A549 (cell line): ENCODE results near the gene NT5C. TPM values are rescaled to one million over a fixed set of nuclear protein-coding genes. Genes with fewer than 3 reads are reported as not detected.
A peak's percentile ranks its signal among the peaks of the same experiment; 100 is the strongest.

Experiments
- ATAC-seq, 2 experiments: fragments of 200-7000 bp in 1 of 2; fragments of >200 bp in 1 of 2; cut with Nextera tagmentation in 1 of 2; cut with Tn5 transposase in 1 of 2; 3 replicates each; pipeline versions ENCODE4 v1.8.0 to v1.9.1; 2018 to 2020; ENCODE audit warnings: mild to moderate bottlenecking in 1 of 2, moderate library complexity in 1 of 2
- CTCF ChIA-PET: fragments of 300-600 bp; sonication (Branson Sonifier 250); formaldehyde crosslinking; extraction: SDS; loops from one replicate; lab custom pipeline; 2021; ENCODE audit warnings: antibody characterized with exemption, inconsistent platforms; lab: Yijun Ruan, JAX
- POLR2A ChIA-PET: fragments of 350-600 bp; formaldehyde crosslinking; extraction: SDS; loops from one replicate; lab custom pipeline; 2021; ENCODE audit warnings: antibody characterized with exemption, inconsistent platforms; lab: Yijun Ruan, JAX
- DNase-seq, 2 experiments: peaks; one replicate each; pipeline versions ENCODE4 v3.0.0 to v3.0.0-alpha.2; 2011 to 2016; ENCODE audit warnings: low read depth in 1 of 2, low spot score in 1 of 2
- FAIRE-seq: peaks from 2 replicates; lab custom pipeline; 2011; peaks lifted over from hg19 to GRCh38; lab: Jason Lieb, UNC
- H3K27ac ChIP-seq, 2 experiments: fragments of >200 bp; sonication (Bioruptor Twin); formaldehyde crosslinking; 3 replicates each; pipeline ENCODE4 v1.5.1; 2016 to 2017
- H3K4me1 ChIP-seq: fragments of >200 bp; sonication (Bioruptor Twin); formaldehyde crosslinking; 3 replicates; pipeline ENCODE4 v1.6.1; 2016
- H3K4me2 ChIP-seq: fragments of >200 bp; sonication (Bioruptor Twin); formaldehyde crosslinking; 3 replicates; pipeline ENCODE4 v1.6.1; 2016
- H3K4me3 ChIP-seq: fragments of >200 bp; sonication (Bioruptor Twin); formaldehyde crosslinking; 3 replicates; pipeline ENCODE4 v1.5.1; 2016
- H3K9me3 ChIP-seq: fragments of >200 bp; sonication (Bioruptor Twin); formaldehyde crosslinking; 3 replicates; pipeline ENCODE4 v1.6.1; 2016
- CBX2 ChIP-seq: fragments of 200-600 bp; sonication (generic); IDR thresholded peaks from 2 replicates; pipeline ENCODE4 v1.6.1; 2016; ENCODE audit warnings: low read depth, mild to moderate bottlenecking, borderline replicate concordance
- CEBPB ChIP-seq, 2 experiments: fragments of >200 bp in 1 of 2; sonication (Bioruptor Twin) in 1 of 2; formaldehyde crosslinking in 1 of 2; IDR thresholded peaks; 2 replicates each; pipeline ENCODE4 v1.6.1; 2012 to 2016
- CHD2 ChIP-seq: fragments of 150-350 bp; IDR thresholded peaks from 2 replicates; pipeline ENCODE4 v1.6.1; 2014; ENCODE audit warnings: low read length; ENCODE audit not compliant: partially characterized antibody
- CHD4 ChIP-seq: fragments of 200-600 bp; sonication (generic); IDR thresholded peaks from 2 replicates; pipeline ENCODE4 v1.6.1; 2016; ENCODE audit warnings: antibody characterized with exemption, mild to moderate bottlenecking, borderline replicate concordance
- EHF ChIP-seq: fragments of 250-450 bp; sonication (Bioruptor Pico); IDR thresholded peaks from 2 replicates; pipeline ENCODE4 v1.5.0; 2020; ENCODE audit warnings: mild to moderate bottlenecking
- EHMT2 ChIP-seq: fragments of 200-600 bp; sonication (generic); IDR thresholded peaks from 2 replicates; pipeline ENCODE4 v1.6.1; 2016; ENCODE audit warnings: antibody characterized with exemption, low read depth, mild to moderate bottlenecking, moderate library complexity
- EP300 ChIP-seq, 2 experiments: fragments of >200 bp; sonication (Bioruptor Twin); formaldehyde crosslinking; IDR thresholded peaks; 2 replicates in 1 of 2; 3 replicates in 1 of 2; pipeline ENCODE4 v1.6.1; 2016 to 2017
- ESRRA ChIP-seq: fragments of 150-350 bp; IDR thresholded peaks from 2 replicates; pipeline ENCODE4 v1.6.1; 2014; ENCODE audit warnings: mild to moderate bottlenecking, low read length, borderline replicate concordance
- FOSB ChIP-seq: fragments of 250-450 bp; sonication (Bioruptor Pico); IDR thresholded peaks from 2 replicates; pipeline ENCODE4 v1.5.0; 2020; ENCODE audit warnings: mild to moderate bottlenecking, moderate library complexity
- FOSL2 ChIP-seq, 2 experiments: fragments of 450-650 bp in 1 of 2; fragments of >200 bp in 1 of 2; sonication (Bioruptor Twin) in 1 of 2; formaldehyde crosslinking; IDR thresholded peaks; 2 replicates each; pipeline versions ENCODE4 v1.5.0 to v1.6.1; 2016 to 2020; ENCODE audit warnings: mild to moderate bottlenecking in 1 of 2, moderate library complexity in 1 of 2
- FOXS1 ChIP-seq: fragments of 250-450 bp; sonication (Bioruptor Pico); IDR thresholded peaks from 2 replicates; pipeline ENCODE4 v1.5.0; 2020; ENCODE audit warnings: mild to moderate bottlenecking, moderate library complexity
- HDAC2 ChIP-seq: fragments of 200-600 bp; sonication (generic); IDR thresholded peaks from 2 replicates; pipeline ENCODE4 v1.6.1; 2016
- HEYL ChIP-seq: fragments of 250-450 bp; sonication (Bioruptor Pico); IDR thresholded peaks from 2 replicates; pipeline ENCODE4 v1.8.0; 2021; ENCODE audit warnings: mild to moderate bottlenecking, moderate library complexity
- HMGXB4 ChIP-seq: fragments of 250-450 bp; sonication (Bioruptor Pico); IDR thresholded peaks from 2 replicates; pipeline ENCODE4 v1.5.0; 2021; ENCODE audit warnings: mild to moderate bottlenecking, moderate library complexity, borderline replicate concordance
- HOXA7 ChIP-seq: fragments of 250-450 bp; sonication (Bioruptor Pico); IDR thresholded peaks from 2 replicates; pipeline ENCODE4 v1.5.0; 2020; ENCODE audit warnings: mild to moderate bottlenecking, moderate library complexity
- HOXB13 ChIP-seq: fragments of 250-450 bp; sonication (Bioruptor Pico); IDR thresholded peaks from 2 replicates; pipeline ENCODE4 v1.5.0; 2020; ENCODE audit warnings: low read depth, mild to moderate bottlenecking, moderate library complexity
- HOXB5 ChIP-seq: fragments of 250-450 bp; sonication (Bioruptor Pico); IDR thresholded peaks from 2 replicates; pipeline ENCODE4 v1.5.0; 2020; ENCODE audit warnings: mild to moderate bottlenecking, moderate library complexity
- KDM1A ChIP-seq: fragments of 200-600 bp; sonication (generic); IDR thresholded peaks from 2 replicates; pipeline ENCODE4 v1.6.1; 2016; ENCODE audit warnings: low read depth, mild to moderate bottlenecking
- MAFK ChIP-seq: fragments of 450-650 bp; IDR thresholded peaks from 2 replicates; pipeline ENCODE4 v1.6.1; 2014; ENCODE audit not compliant: partially characterized antibody
- MYC ChIP-seq: IDR thresholded peaks from 2 replicates; pipeline ENCODE4 v1.6.1; 2012; ENCODE audit warnings: mild to moderate bottlenecking, inconsistent platforms, low read length, improper control_type of control experiment, borderline replicate concordance
- NPAS2 ChIP-seq: fragments of 250-450 bp; sonication (Bioruptor Pico); IDR thresholded peaks from 2 replicates; pipeline ENCODE4 v1.8.0; 2022; ENCODE audit warnings: mild to moderate bottlenecking, moderate library complexity, borderline replicate concordance
- NR3C1 ChIP-seq: fragments of >200 bp; sonication (Bioruptor Twin); formaldehyde crosslinking; IDR thresholded peaks from 3 replicates; pipeline ENCODE4 v1.6.1; 2017
- PBX3 ChIP-seq: IDR thresholded peaks from 2 replicates; pipeline ENCODE4 v1.6.1; 2012
- POLR2A ChIP-seq: IDR thresholded peaks from 2 replicates; pipeline ENCODE4 v1.6.1; 2012; ENCODE audit warnings: mild to moderate bottlenecking, low read length
- POLR2AphosphoS2 ChIP-seq: conservative IDR thresholded peaks from 2 replicates; pipeline ENCODE4 v1.6.1; 2012; ENCODE audit warnings: low read length, improper control_type of control experiment, inconsistent platforms
- RAD21 ChIP-seq, 2 experiments: fragments of >200 bp in 1 of 2; sonication (Bioruptor Twin) in 1 of 2; formaldehyde crosslinking in 1 of 2; IDR thresholded peaks in 1 of 2; conservative IDR thresholded peaks in 1 of 2; 2 replicates in 1 of 2; 3 replicates in 1 of 2; pipeline ENCODE4 v1.6.1; 2012 to 2018; ENCODE audit warnings: inconsistent platforms in 1 of 2
- RARB ChIP-seq: fragments of 250-450 bp; sonication (Bioruptor Pico); IDR thresholded peaks from 2 replicates; pipeline ENCODE4 v1.8.0; 2021; ENCODE audit warnings: mild to moderate bottlenecking, moderate library complexity
- RFX5 ChIP-seq: fragments of 450-650 bp; IDR thresholded peaks from 2 replicates; pipeline ENCODE4 v1.7.1; 2014; ENCODE audit warnings: antibody characterized with exemption, mild to moderate bottlenecking, moderate library complexity
- SMC3 ChIP-seq: fragments of >200 bp; sonication (Bioruptor Twin); formaldehyde crosslinking; IDR thresholded peaks from 3 replicates; pipeline ENCODE4 v1.6.1; 2018; ENCODE audit warnings: inconsistent platforms
- SREBF2 ChIP-seq: fragments of 450-650 bp; IDR thresholded peaks from 2 replicates; pipeline ENCODE4 v1.6.1; 2014; ENCODE audit warnings: mild to moderate bottlenecking, moderate library complexity
- TFCP2L1 ChIP-seq: fragments of 250-450 bp; sonication (Bioruptor Pico); IDR thresholded peaks from 2 replicates; pipeline ENCODE4 v1.5.0; 2021; ENCODE audit warnings: mild to moderate bottlenecking
- ZC3H11A ChIP-seq: fragments of 450-650 bp; IDR thresholded peaks from 2 replicates; pipeline ENCODE4 v1.6.1; 2014; ENCODE audit warnings: antibody characterized with exemption, mild to moderate bottlenecking
- ZNF302 ChIP-seq: fragments of 250-450 bp; sonication (Bioruptor Pico); IDR thresholded peaks from 2 replicates; pipeline ENCODE4 v1.9.0; 2021; ENCODE audit warnings: inconsistent platforms, mild to moderate bottlenecking, moderate library complexity
- WGBS: methylation state at CpG from one replicate; pipeline ENCODE4 v1.1.6; 2017; ENCODE audit errors: missing lambda C conversion rate; 5-methylcytosine and 5-hydroxymethylcytosine counted together
- polyA plus RNA-seq, 4 experiments: library from polyadenylated mRNA; depleted of rRNA in 3 of 4; stranded (reverse); fragments of >200 nt; fragmentation: RNase III in 1 of 4; extraction: RNeasy Plus Mini Kit Qiagen cat#74134 plus additional on column Dnase treatment in 1 of 4; gene quantifications; 2 replicates in 3 of 4; 3 replicates in 1 of 4; pipeline ENCODE4 v1.2.3, GENCODE V29; 2011 to 2017
- TF ChIP-seq, protein P1 (sequence below): fragments of >200 bp; sonication (Bioruptor Twin); formaldehyde crosslinking; IDR thresholded peaks from 3 replicates; pipeline ENCODE4 v1.6.1; 2016
- TF ChIP-seq, protein P2 (sequence below): fragments of 250-450 bp; sonication (Bioruptor Pico); IDR thresholded peaks from 2 replicates; pipeline ENCODE4 v1.5.0; 2020; ENCODE audit warnings: low read depth, mild to moderate bottlenecking, moderate library complexity

The NT5C gene
- polyA plus RNA-seq, 2 of the 4 experiments (the other 2 are of a cell fraction) = 73.7 to 91.4 TPM

GRCh38 chr17:75087558-75088453 is 43.7 kb downstream of the NT5C start, which contains the start of gene SLC16A5 (continued):
- TF ChIP-seq HEYL (CRISPR knock-in tag) (no peak), RAD21 (conservative IDR thresholded peaks at IDR 0.05 in 1 of 2, IDR thresholded peaks at IDR 0.05 in 1 of 2) (peak in 1 of 2 experiments; percentile 28; a peak in 1 of 5 replicates), HDAC2 (no peak), HOXB13 (CRISPR knock-in tag) (0 out of 2 replicates have a peak, but pooled peaks have one; percentile 45), CHD2 (no peak), TFCP2L1 (CRISPR knock-in tag) (no peak), NR3C1 (no peak)

DNA sequence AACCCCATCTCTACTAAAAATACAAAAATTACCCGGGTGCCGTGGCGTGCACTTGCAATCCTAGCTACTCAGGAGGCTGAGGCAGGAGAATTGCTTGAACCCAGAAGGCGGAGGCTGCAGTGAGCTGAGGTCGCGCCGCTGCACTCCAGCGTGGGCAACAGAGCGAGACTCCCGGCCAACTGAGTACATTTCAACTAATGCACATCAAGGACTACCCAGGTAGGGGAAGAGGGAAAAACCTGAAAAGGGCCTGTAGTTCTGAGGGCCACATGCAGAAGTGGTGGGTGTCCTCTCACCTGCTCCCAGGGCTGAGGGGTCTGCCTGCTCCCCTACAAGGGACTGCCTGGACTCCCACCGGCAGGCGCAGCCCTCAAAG is 44.4 kb downstream of the NT5C start:
- H3K4me3 ChIP-seq = peak overlapping the region; percentile 67
- 21% methylated on average over 12 of the region's 12 CpGs for WGBS
- FAIRE-seq (no peak), ATAC-seq (peak in 1 of 2 experiments; percentile 3; a peak in 4 of 6 replicates), DNase-seq (no peak)
- CTCF ChIA-PET = interaction anchor here (0.8 to 81.8 kb wide), 6 partner anchors 9 to 125 kb away, joined by 4 to 3429 read pairs (median 52); partner anchors contain the start of genes ARMC7 and NT5C
- peaks cover 75% of the 10 kb centered on the region for H3K4me1 ChIP-seq
- peak overlapping the region; percentile 95 to 96 for H3K27ac ChIP-seq
- POLR2A ChIA-PET = interaction anchor here (0.7 to 2.8 kb wide), 14 partner anchors 9 to 116 kb away, joined by 3 to 35 read pairs (median 9); partner anchors contain the start of genes ARMC7, CDR2L, HID1 and JPT1
- peak overlapping the region; percentile 92 for H3K4me2 ChIP-seq
- H3K9me3 ChIP-seq = no peaks in the 10 kb centered on the region
- TF ChIP-seq CHD4 (no peak), ZC3H11A (no peak), EP300 (IDR thresholded peaks at IDR 0.05) (no peak), ESRRA (no peak), RFX5 (no peak), CEBPB (IDR thresholded peaks at IDR 0.05) (no peak), PBX3 (no peak), MYC (no peak), HOXA7 (CRISPR knock-in tag) (no peak), HOXB13 (CRISPR knock-in tag) (peak; percentile 63), MAFK (no peak), CBX2 (no peak), POLR2A (no peak), FOSL2 (IDR thresholded peaks at IDR 0.05) (no peak), FOSL2 (CRISPR knock-in tag; IDR thresholded peaks at IDR 0.05) (no peak), RARB (CRISPR knock-in tag) (no peak), FOSB (CRISPR knock-in tag) (0 out of 2 replicates have a peak, but pooled peaks have one; percentile 59), HOXB5 (CRISPR knock-in tag) (no peak; the same call in 1 of the 2 replicates), HDAC2 (no peak), EHF (0 out of 2 replicates have a peak, but pooled peaks have one; percentile 38), NR3C1 (no peak), HMGXB4 (CRISPR knock-in tag) (no peak), KDM1A (0 out of 2 replicates have a peak, but pooled peaks have one; percentile 13), SMC3 (no peak), ZNF302 (CRISPR knock-in tag) (0 out of 2 replicates have a peak, but pooled peaks have one; percentile 7), EHMT2 (no peak), NPAS2 (no peak), POLR2AphosphoS2 (no peak), FOXS1 (CRISPR knock-in tag) (no peak), SREBF2 (no peak)
- TF ChIP-seq, protein P1, sequence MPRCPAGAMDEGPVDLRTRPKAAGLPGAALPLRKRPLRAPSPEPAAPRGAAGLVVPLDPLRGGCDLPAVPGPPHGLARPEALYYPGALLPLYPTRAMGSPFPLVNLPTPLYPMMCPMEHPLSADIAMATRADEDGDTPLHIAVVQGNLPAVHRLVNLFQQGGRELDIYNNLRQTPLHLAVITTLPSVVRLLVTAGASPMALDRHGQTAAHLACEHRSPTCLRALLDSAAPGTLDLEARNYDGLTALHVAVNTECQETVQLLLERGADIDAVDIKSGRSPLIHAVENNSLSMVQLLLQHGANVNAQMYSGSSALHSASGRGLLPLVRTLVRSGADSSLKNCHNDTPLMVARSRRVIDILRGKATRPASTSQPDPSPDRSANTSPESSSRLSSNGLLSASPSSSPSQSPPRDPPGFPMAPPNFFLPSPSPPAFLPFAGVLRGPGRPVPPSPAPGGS = no peak
- TF ChIP-seq, protein P2, sequence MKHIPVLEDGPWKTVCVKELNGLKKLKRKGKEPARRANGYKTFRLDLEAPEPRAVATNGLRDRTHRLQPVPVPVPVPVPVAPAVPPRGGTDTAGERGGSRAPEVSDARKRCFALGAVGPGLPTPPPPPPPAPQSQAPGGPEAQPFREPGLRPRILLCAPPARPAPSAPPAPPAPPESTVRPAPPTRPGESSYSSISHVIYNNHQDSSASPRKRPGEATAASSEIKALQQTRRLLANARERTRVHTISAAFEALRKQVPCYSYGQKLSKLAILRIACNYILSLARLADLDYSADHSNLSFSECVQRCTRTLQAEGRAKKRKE = no peak
